OCI-M2 (cell line): ENCODE measurements around the gene POLE.

Source experiments
- DNase-seq: peaks from one replicate; lab custom pipeline; 2025; ENCODE audit not compliant: unreplicated experiment; lab: John Stamatoyannopoulos, UW

Gene POLE

DNA sequence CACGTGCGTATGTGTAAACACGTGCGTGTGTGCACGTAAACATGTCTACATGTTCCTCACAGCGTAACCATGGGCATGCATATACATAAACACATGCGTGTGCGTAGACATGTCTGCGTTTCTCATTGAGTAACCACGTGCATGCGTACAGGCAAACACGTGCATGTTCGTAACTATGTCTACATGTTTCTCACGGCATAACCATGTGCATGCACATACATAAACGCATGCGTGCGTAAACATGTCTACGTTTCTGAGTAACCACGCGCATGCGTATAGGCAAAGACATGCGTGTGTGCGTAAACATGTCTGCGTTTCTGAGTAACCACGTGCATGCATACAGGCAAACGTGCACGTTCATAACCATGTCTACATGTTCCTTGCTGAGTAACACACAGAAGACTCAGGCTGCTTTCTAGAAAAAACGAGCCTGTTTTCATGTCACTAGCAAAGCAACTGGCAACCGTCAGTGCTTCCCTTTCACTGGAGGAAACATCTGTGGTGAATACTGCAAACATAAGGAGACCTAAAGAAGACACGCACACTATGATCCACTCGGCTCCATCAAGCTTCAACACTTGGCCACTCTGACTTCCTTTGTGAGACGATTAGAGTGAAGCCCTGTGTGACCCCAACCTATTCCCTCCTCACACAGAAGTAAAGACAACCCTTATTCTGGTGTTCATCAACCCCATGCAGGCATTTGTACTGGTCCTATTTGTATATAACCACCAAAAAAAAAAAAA is 28.8 kb downstream of the POLE start:
- no peak for DNase-seq

- DNase-seq, result no peak
These were observed 30.0 kb downstream of the POLE start for GRCh38 chr12:132657004-132657727.

- no peak for DNase-seq
These were observed 33.4 kb downstream of the POLE start for GRCh38 chr12:132653567-132654290.

GRCh38 chr12:132651444-132652100 is 35.6 kb downstream of the POLE start:
- no peak for DNase-seq

- DNase-seq, result no peak
These were observed 37.8 kb downstream of the POLE start for GRCh38 chr12:132649226-132649945.

- no peak for DNase-seq
These were observed 38.4 kb downstream of the POLE start for GRCh38 chr12:132648616-132649225.

DNA sequence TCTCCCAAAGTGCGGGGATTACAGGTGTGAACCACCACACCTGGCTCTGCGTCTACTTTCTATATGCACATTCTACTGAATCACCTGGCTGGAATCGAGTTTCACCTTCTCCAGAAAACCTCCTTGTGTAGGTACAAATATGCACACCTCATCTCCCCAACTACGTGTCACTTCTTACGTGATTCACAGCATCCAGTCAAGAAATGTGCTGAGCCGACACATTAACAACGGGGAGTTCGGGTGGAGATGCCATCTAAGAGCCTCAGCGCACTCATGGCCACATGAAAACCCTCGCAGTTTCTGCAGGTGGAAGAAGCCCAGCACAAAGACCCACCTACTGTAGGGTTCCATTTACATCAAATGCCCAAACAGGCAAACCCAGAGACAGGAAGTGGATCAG is 39.3 kb downstream of the POLE start:
- DNase-seq, result no peak

GRCh38 chr12:132646850-132647249 is 40.3 kb downstream of the POLE start:
- no peak for DNase-seq

- no peak for DNase-seq
These were observed 44.0 kb downstream of the POLE start for GRCh38 chr12:132642846-132643835.

DNA sequence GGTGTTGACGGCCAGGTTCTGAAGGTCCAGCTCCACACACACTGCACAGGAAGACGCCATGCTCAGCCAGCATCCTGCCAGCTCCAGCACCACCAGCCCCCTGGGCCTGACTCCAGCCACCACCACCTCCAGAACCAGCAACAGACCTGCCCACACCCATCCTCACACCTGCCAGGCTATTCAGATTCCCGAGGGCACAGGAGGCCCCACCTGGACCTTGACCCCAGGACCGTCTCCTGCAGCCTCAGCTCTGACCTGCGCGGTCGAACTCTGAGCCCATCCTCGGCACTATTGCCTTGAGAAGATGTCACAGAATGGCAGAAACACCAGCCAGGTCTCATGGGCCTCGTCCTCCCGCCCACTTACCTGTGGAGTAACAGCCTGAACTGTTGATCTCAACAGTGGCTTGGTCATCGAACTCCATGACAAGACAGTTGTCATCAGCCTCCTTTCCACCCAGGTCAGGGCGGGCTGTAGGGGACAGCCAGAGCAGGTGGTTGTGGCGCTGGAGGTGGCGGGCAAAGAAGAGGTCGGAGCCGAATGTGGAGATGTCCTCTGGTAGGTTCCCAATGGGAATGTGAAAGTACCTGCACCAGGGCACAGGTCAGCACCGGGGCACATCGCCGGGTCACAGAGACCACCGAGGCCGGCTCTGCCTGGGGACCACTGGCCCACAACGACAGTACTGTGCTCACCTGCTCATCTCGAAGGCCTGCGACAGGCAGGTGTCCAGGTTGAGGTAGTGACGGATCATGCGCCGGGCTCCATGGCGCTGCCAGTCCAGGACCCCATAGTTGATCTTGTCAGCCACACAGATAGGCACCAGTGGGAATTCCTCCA is 45.1 kb downstream of the POLE start:
- no peak for DNase-seq

DNA sequence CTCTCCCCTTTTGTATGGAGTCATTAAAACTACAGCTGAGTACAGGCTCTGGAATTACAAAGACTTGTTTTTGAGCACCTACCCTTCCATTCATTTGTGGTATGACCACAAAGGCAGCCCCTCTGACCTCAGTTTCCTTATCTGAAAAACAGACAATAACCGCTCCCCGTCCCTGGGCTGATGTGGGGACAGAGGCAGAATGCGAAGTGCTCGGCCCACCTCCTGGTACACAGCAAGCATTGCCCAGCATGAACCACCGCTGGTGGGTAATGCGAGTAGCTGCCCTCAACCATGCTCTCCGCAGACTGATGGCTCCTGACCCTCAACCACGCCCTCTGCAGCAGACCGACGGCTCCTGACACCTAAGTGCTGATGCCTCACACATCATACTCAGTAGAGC is 46.2 kb downstream of the POLE start:
- no peak for DNase-seq

- no peak for DNase-seq
These were observed 47.1 kb downstream of the POLE start for GRCh38 chr12:132639956-132640520.

DNA sequence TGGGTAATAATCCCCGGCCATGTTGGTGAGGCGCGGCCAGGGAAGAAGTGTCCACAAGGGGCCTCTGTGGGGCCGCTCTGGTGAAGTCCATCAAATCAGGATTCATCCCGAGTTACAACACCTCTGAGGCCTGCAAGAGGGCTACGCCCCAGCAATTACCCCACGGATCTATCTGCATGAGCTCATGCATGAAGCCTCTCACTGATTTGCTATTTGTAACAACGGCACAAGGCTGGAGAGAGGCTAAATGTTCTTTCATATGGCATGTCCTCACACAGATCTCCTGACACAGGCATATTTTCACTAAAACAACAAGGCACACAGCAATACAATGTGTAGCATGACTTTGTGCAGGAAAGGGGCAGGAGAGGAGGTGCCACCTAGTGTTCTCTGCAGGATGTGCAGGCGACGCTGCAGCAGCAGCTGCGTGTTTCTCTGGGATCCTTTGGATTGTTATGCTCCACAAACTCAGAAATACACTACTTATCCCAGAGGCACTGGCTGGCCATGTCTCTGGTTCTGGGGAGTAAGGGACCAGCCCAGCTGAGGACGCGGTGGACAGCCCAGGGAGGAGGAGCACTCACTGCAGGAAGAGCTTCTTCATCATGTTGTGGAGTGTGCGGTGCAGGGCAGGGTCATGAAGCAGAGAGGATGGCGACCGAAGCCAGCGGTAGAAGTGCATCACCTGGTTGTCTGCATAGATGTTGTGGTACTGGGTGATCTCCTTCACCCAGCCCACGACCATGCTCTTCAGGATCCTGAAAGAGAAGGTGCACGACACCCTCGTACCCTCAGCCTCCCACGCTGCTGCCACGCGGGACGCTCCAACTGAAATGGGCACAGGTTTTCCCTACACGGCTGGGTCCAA is 48.4 kb downstream of the POLE start:
- no peak for DNase-seq

- no peak for DNase-seq
These were observed 49.3 kb downstream of the POLE start for GRCh38 chr12:132637811-132638210.

GRCh38 chr12:132635076-132635955 is 51.8 kb downstream of the POLE start:
- DNase-seq, result no peak

- DNase-seq, result no peak
These were observed 52.6 kb downstream of the POLE start for GRCh38 chr12:132634411-132634990.
